GM23338 (cell line): Measurements from ENCODE around the gene IDUA.

Experiments used
- CREB1 ChIP-seq: fragments of 250-450 bp; sonication (Bioruptor Pico); IDR thresholded peaks from 2 replicates; pipeline ENCODE4 v1.5.0; 2020; ENCODE audit warnings: low read depth, mild to moderate bottlenecking, moderate library complexity
- CTCF ChIP-seq, 2 experiments: fragments of 200-600 bp in 1 of 2; sonication (generic) in 1 of 2; conservative IDR thresholded peaks; 2 replicates each; pipeline versions ENCODE4 v1.5.1 to v1.6.1; 2016 to 2017; ENCODE audit warnings: antibody characterized with exemption in 2 of 2, low read depth in 2 of 2, mild to moderate bottlenecking in 2 of 2, moderate library complexity in 1 of 2
- EZH2phosphoT487 ChIP-seq: fragments of 200-600 bp; sonication (generic); IDR thresholded peaks from one replicate; pipeline ENCODE4 v1.8.1; 2018; ENCODE audit warnings: antibody characterized with exemption; ENCODE audit not compliant: unreplicated experiment
- JUNB ChIP-seq: IDR thresholded peaks from one replicate; pipeline ENCODE4 v1.6.1; 2016; ENCODE audit warnings: antibody characterized with exemption; ENCODE audit not compliant: unreplicated experiment
- POLR2AphosphoS5 ChIP-seq: IDR thresholded peaks from 2 replicates; pipeline ENCODE4 v1.6.1; 2016; ENCODE audit warnings: antibody characterized with exemption, low read depth
- REST ChIP-seq: IDR thresholded peaks from one replicate; pipeline ENCODE4 v1.6.1; 2018; ENCODE audit warnings: antibody characterized with exemption; ENCODE audit not compliant: unreplicated experiment
- STAT1 ChIP-seq: IDR thresholded peaks from one replicate; pipeline ENCODE4 v1.6.1; 2016; ENCODE audit warnings: antibody characterized with exemption; ENCODE audit not compliant: unreplicated experiment
- TF ChIP-seq, protein P1 (sequence below): IDR thresholded peaks from 2 replicates; pipeline ENCODE4 v1.6.1; 2016; ENCODE audit warnings: antibody characterized with exemption

GRCh38 chr4:958314-958665, 28.6 kb upstream of the IDUA start:
- TF ChIP-seq POLR2AphosphoS5 = no peak
- TF ChIP-seq CTCF (conservative IDR thresholded peaks at IDR 0.05; ENCODE audit: low read depth in 2 of 2) = no peak
- TF ChIP-seq STAT1 = no peak
- no peak for TF ChIP-seq REST
- no peak for TF ChIP-seq EZH2phosphoT487
- TF ChIP-seq CREB1 = no peak
- TF ChIP-seq JUNB = no peak
- TF ChIP-seq, protein P1, sequence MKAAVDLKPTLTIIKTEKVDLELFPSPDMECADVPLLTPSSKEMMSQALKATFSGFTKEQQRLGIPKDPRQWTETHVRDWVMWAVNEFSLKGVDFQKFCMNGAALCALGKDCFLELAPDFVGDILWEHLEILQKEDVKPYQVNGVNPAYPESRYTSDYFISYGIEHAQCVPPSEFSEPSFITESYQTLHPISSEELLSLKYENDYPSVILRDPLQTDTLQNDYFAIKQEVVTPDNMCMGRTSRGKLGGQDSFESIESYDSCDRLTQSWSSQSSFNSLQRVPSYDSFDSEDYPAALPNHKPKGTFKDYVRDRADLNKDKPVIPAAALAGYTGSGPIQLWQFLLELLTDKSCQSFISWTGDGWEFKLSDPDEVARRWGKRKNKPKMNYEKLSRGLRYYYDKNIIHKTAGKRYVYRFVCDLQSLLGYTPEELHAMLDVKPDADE = no peak
